Hepatic stellate cell (primary cell): ENCODE data around the gene HEXD.
A peak's percentile ranks its signal among the peaks of the same experiment; 100 is the strongest.
"Not testable (repeated sequence)": the region's sequence is repeated elsewhere in the genome, so short reads cannot be mapped to it uniquely, and the experiment has no call there.

Source experiments
- DNase-seq: peaks from one replicate; pipeline ENCODE4 v3.0.0; 2011; ENCODE audit warnings: low spot score

HEXD gene

GRCh38 chr17:82458179-82458884 lies 40.2 kb downstream of the HEXD start, which contains the start of gene NARF:
TSS of gene NARF (plus strand) at chr17:82458741. CDS start at chr17:82458804, 63 bp downstream.
- peak; percentile 100 for DNase-seq

GRCh38 chr17:82458885-82459424 lies 40.8 kb downstream of the HEXD start:
- no peak for DNase-seq

- DNase-seq = not testable (repeated sequence)
These were observed 41.8 kb downstream of the HEXD start for GRCh38 chr17:82459936-82460335.

- DNase-seq = no peak
These were observed 43.8 kb downstream of the HEXD start for GRCh38 chr17:82461827-82462524.

GRCh38 chr17:82463391-82463790 lies 45.2 kb downstream of the HEXD start:
- DNase-seq = no peak

- no peak for DNase-seq
These were observed 45.9 kb downstream of the HEXD start for GRCh38 chr17:82463925-82464566.

GRCh38 chr17:82464567-82464929 lies 46.4 kb downstream of the HEXD start:
- DNase-seq = no peak

- DNase-seq = no peak
These were observed 47.0 kb downstream of the HEXD start for GRCh38 chr17:82465023-82465603.

- DNase-seq = no peak
These were observed 50.5 kb downstream of the HEXD start for GRCh38 chr17:82468692-82469091.

- DNase-seq = no peak
These were observed 51.9 kb downstream of the HEXD start for GRCh38 chr17:82470065-82470464.

- DNase-seq = no peak
These were observed 56.3 kb downstream of the HEXD start for GRCh38 chr17:82474223-82475010.

- no peak for DNase-seq
These were observed 57.3 kb downstream of the HEXD start for GRCh38 chr17:82475458-82475857.

- DNase-seq = no peak
These were observed 59.8 kb downstream of the HEXD start for GRCh38 chr17:82477934-82478333.

GRCh38 chr17:82479602-82480001 lies 61.5 kb downstream of the HEXD start:
- no peak for DNase-seq

GRCh38 chr17:82480318-82480717 lies 62.2 kb downstream of the HEXD start:
- no peak for DNase-seq

GRCh38 chr17:82483204-82483660 lies 65.1 kb downstream of the HEXD start:
- no peak for DNase-seq

- DNase-seq = no peak
These were observed 65.7 kb downstream of the HEXD start for GRCh38 chr17:82483836-82484235.

- no peak for DNase-seq
These were observed 68.3 kb downstream of the HEXD start for GRCh38 chr17:82486231-82487094.

- no peak for DNase-seq
These were observed 69.8 kb downstream of the HEXD start for GRCh38 chr17:82487910-82488309.

- no peak for DNase-seq
These were observed 71.0 kb downstream of the HEXD start for GRCh38 chr17:82489117-82489516.
